HUES6 (cell line): ENCODE measurements around the gene NDST1.

Experiments used
- H3K27ac ChIP-seq: 2 replicates; pipeline ENCODE4 v1.7.0; 2013; ENCODE audit warnings: low read depth, mild to moderate bottlenecking, low read length, inconsistent platforms
- H3K27me3 ChIP-seq: 2 replicates; pipeline ENCODE4 v1.6.1; 2013; ENCODE audit warnings: low read length; ENCODE audit not compliant: control insufficient read depth, insufficient read depth
- H3K36me3 ChIP-seq: 2 replicates; pipeline ENCODE4 v1.6.1; 2013; ENCODE audit warnings: low read length; ENCODE audit not compliant: control insufficient read depth, insufficient read depth
- H3K4me1 ChIP-seq: 2 replicates; pipeline ENCODE4 v1.6.1; 2013; ENCODE audit warnings: low read length; ENCODE audit not compliant: control insufficient read depth, insufficient read depth
- H3K4me3 ChIP-seq: 2 replicates; pipeline ENCODE4 v1.5.1; 2013; ENCODE audit warnings: low read depth, low read length
- H3K9ac ChIP-seq: one replicate; pipeline ENCODE4 v1.6.1; 2013; ENCODE audit warnings: mild to moderate bottlenecking, low read length
- H3K9me3 ChIP-seq: 2 replicates; pipeline ENCODE4 v1.6.1; 2013; ENCODE audit warnings: low read depth, low read length; ENCODE audit not compliant: control insufficient read depth, insufficient read depth

NDST1 gene

GRCh38 chr5:150500328-150500841 lies 7.5 kb upstream of the NDST1 start:
- Histone ChIP-seq H3K4me3 (no peak overlapping the region), H3K9me3 (no peaks in the 10 kb centered on the region), H3K27me3 (no peaks in the 10 kb centered on the region), H3K4me1 (peaks cover 33% of the 10 kb centered on the region), H3K36me3 (peaks cover 8% of the 10 kb centered on the region; the same call in 1 of the 2 replicates), H3K9ac (no peak overlapping the region), H3K27ac (no peak overlapping the region)

- Histone ChIP-seq H3K4me3 (no peak overlapping the region), H3K36me3 (peaks cover 8% of the 10 kb centered on the region; the same call in 1 of the 2 replicates), H3K9ac (no peak overlapping the region), H3K27me3 (no peaks in the 10 kb centered on the region), H3K27ac (no peak overlapping the region), H3K4me1 (peaks cover 33% of the 10 kb centered on the region), H3K9me3 (no peaks in the 10 kb centered on the region)
Measured at GRCh38 chr5:150500905-150501304, 7.0 kb upstream of the NDST1 start.

- Histone ChIP-seq H3K4me3 (no peak overlapping the region), H3K9ac (no peak overlapping the region), H3K4me1 (peaks cover 38% of the 10 kb centered on the region), H3K27ac (no peak overlapping the region), H3K9me3 (no peaks in the 10 kb centered on the region), H3K27me3 (no peaks in the 10 kb centered on the region), H3K36me3 (peaks cover 8% of the 10 kb centered on the region; the same call in 1 of the 2 replicates)
Measured at GRCh38 chr5:150502106-150502505, 5.8 kb upstream of the NDST1 start.

GRCh38 chr5:150502847-150503246 lies 5.1 kb upstream of the NDST1 start:
- Histone ChIP-seq H3K4me3 (no peak overlapping the region), H3K27ac (no peak overlapping the region), H3K4me1 (peaks cover 38% of the 10 kb centered on the region), H3K9me3 (no peaks in the 10 kb centered on the region), H3K9ac (no peak overlapping the region), H3K36me3 (peaks cover 8% of the 10 kb centered on the region; the same call in 1 of the 2 replicates), H3K27me3 (no peaks in the 10 kb centered on the region)

DNA sequence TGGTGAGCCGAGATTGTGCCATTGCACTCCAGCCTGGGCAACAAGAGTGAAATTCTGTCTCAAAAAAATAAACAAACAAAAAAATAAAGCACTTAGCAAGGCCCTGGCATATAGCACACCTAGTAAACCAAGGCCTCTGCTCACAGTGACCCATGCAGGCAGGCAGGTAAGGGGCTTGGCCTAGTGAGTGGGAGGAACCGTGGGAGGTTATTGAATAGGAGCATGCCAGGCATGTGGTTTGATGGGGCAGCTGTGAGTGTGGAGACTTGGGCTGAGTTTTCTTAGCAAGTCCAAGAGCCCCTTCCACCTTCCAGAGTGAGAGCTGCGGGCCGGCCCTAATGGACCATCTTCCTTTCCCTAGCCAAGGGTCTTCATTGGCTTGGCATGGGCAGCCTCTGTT lies 4.5 kb upstream of the NDST1 start:
- Histone ChIP-seq H3K9ac (no peak overlapping the region), H3K27me3 (no peaks in the 10 kb centered on the region), H3K4me3 (no peak overlapping the region), H3K36me3 (peaks cover 8% of the 10 kb centered on the region; the same call in 1 of the 2 replicates), H3K27ac (no peak overlapping the region), H3K4me1 (peaks cover 38% of the 10 kb centered on the region), H3K9me3 (no peaks in the 10 kb centered on the region)

DNA sequence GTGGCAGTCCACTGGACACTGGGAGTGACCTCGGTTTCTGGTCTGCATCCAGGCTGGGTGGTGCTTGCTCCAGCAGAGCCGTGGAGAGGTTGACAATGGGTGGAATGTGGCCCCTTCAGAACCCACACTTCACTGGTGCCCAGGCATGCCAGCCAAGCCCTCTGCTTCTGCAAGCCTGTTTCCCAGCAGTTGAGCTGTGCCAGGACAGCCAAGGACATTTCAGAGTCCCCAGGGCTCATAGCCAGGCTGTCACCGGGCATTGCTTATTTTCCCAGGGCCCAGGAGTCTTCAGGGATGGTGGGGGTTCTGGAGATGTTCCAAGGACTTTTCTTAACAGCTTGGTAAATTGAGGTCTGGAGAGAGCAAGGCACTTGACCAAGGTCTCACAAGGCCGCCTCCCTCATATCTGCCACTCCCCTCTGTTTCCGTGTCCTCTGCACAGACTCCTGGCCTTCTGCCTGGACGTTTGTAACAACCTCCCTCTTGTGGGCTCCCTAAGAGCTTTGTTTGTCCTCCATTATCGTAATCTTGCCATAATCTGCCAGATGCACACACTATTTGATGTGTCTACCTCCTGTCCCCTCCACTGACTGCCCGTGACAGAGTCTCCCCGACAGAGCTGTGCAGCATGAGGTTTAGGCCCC lies 3.8 kb upstream of the NDST1 start:
- peaks cover 8% of the 10 kb centered on the region; the same call in 1 of the 2 replicates for H3K36me3 ChIP-seq
- peaks cover 38% of the 10 kb centered on the region for H3K4me1 ChIP-seq
- no peaks in the 10 kb centered on the region for H3K27me3 ChIP-seq
- no peaks in the 10 kb centered on the region for H3K9me3 ChIP-seq
- H3K4me3 ChIP-seq: no peak overlapping the region
- no peak overlapping the region for H3K27ac ChIP-seq
- no peak overlapping the region for H3K9ac ChIP-seq

DNA sequence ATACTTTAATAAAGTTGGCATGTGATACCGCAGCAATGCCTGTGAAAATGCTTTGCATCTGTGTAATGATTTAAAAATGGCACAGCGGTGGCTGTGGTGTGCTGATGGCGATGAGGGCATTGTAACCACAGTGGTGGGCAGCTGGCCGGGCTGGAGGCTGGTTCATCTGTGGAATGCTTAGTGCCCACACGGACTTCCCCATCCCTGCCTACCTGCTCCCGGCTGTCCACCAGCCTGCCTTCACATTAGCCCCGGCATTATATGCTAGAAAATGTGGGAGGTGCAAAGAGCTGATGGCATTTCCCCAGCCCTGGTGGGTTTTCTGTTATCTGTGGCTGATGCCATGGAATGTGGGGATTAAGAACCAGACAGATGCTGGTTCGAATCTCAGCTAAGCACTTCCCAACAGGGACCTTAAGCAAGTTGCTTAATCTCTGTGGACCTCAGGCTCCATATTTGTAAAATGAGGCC lies 2.9 kb upstream of the NDST1 start:
- no peak overlapping the region for H3K27ac ChIP-seq
- no peak overlapping the region for H3K4me3 ChIP-seq
- H3K36me3 ChIP-seq: peaks cover 8% of the 10 kb centered on the region; the same call in 1 of the 2 replicates
- H3K9me3 ChIP-seq: no peaks in the 10 kb centered on the region
- no peaks in the 10 kb centered on the region for H3K27me3 ChIP-seq
- H3K4me1 ChIP-seq: peaks cover 36% of the 10 kb centered on the region
- H3K9ac ChIP-seq: no peak overlapping the region

DNA sequence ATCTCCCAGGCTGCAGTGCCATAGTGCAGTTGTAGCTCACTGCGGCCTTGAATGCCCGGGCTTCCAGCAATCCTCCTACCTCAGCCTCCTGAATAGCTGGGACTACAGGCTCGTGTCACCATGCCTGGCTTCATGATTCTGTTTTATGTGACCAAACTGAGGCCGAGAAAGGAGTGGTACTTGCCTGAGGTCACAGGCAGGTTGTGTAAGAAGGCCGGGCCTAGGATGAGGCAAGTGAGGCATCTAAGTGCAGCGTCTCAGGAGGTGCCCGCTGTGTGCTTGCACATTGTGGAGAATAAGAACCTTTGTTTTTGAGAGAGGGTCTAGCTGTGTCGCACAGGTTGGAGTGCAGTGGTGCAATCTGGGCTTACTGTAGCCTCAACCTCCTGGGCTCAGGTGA lies 2.1 kb upstream of the NDST1 start:
- no peak overlapping the region for H3K9ac ChIP-seq
- H3K4me3 ChIP-seq: no peak overlapping the region
- H3K27ac ChIP-seq: no peak overlapping the region
- H3K9me3 ChIP-seq: no peaks in the 10 kb centered on the region
- no peaks in the 10 kb centered on the region for H3K27me3 ChIP-seq
- H3K4me1 ChIP-seq: peaks cover 44% of the 10 kb centered on the region
- H3K36me3 ChIP-seq: peaks cover 5% of the 10 kb centered on the region; the same call in 1 of the 2 replicates

- no peaks in the 10 kb centered on the region for H3K9me3 ChIP-seq
- no peak overlapping the region for H3K4me3 ChIP-seq
- H3K9ac ChIP-seq: no peak overlapping the region
- no peaks in the 10 kb centered on the region for H3K36me3 ChIP-seq
- H3K27me3 ChIP-seq: no peaks in the 10 kb centered on the region
- H3K27ac ChIP-seq: no peak overlapping the region
- H3K4me1 ChIP-seq: peaks cover 51% of the 10 kb centered on the region
Measured at GRCh38 chr5:150506571-150507473, 1.1 kb upstream of the NDST1 start.

DNA sequence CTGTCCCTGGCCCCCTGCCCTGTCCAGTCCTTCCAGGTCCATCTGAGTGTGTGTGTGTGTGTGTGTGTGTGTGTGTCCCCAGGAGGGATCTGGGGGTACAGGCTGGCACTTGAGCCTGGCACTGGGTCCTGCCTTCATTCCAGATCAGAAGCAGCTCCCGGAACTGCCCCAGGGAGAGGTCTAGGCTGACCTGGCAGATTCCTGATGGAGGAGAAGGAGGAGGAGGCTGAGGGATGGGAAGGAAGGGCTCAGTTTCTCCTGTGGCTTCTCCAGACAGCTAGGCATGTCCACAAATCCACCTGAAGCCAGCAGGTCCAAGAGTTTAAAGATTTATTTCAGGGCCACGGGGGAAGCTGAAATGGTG lies 328 bp downstream of the NDST1 start:
- H3K36me3 ChIP-seq: no peaks in the 10 kb centered on the region
- H3K9ac ChIP-seq: no peak overlapping the region
- H3K4me1 ChIP-seq: peaks cover 54% of the 10 kb centered on the region
- no peak overlapping the region for H3K27ac ChIP-seq
- no peaks in the 10 kb centered on the region for H3K27me3 ChIP-seq
- no peaks in the 10 kb centered on the region for H3K9me3 ChIP-seq
- no peak overlapping the region for H3K4me3 ChIP-seq

DNA sequence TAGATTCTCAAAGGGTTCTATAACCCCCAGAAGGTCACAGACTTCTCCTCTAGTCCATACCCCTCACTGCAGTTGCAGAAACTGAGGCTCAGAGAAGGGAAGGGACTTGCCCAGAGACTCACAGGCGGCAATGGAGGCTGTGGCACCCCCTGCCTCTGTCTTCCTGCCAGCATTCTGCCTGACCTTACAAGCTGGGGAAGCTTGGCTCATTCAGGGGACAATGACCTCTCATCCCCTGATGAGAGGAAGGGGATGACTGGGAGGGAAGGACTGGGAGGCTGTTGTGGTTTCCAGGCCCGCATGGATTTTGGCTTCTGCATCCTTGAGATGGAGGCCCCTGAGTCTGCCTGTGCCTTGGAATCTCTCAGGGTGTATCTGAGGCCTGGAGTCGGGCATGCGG lies 897 bp downstream of the NDST1 start:
- no peaks in the 10 kb centered on the region for H3K36me3 ChIP-seq
- no peaks in the 10 kb centered on the region for H3K27me3 ChIP-seq
- H3K4me1 ChIP-seq: peaks cover 54% of the 10 kb centered on the region
- H3K9ac ChIP-seq: no peak overlapping the region
- H3K9me3 ChIP-seq: no peaks in the 10 kb centered on the region
- H3K4me3 ChIP-seq: no peak overlapping the region
- no peak overlapping the region for H3K27ac ChIP-seq
